OCI-LY7 (cell line): ENCODE data around the gene TPO. TPM values are rescaled to one million over a fixed set of nuclear protein-coding genes. Genes with fewer than 3 reads are reported as not detected.

ENCODE experiments used
- BruUV-seq: library from RNA; stranded (reverse); fragments of 400-500 nt; replicated peaks from 2 replicates; lab custom pipeline; 2021; lab: Mats Ljungman, UMichigan
- CTCF ChIA-PET: fragments of 300-600 bp; sonication (Branson Sonifier 250); formaldehyde crosslinking; loops from one replicate; lab custom pipeline; 2022; ENCODE audit warnings: antibody characterized with exemption; ENCODE audit not compliant: unreplicated experiment; lab: Charles Lee
- POLR2A ChIA-PET: fragments of 300-600 bp; sonication (Branson Sonifier 250); formaldehyde crosslinking; loops from one replicate; lab custom pipeline; 2022; ENCODE audit warnings: antibody characterized with exemption; lab: Charles Lee
- DNase-seq: peaks from one replicate; pipeline ENCODE4 v3.0.0-alpha.2; 2015; ENCODE audit warnings: low spot score
- H2AFZ ChIP-seq: fragments of 200-600 bp; sonication (generic), shearing (Covaris generic); 2 replicates; pipeline ENCODE4 v1.6.1; 2014; ENCODE audit warnings: mild to moderate bottlenecking, antibody characterized with exemption, low read length, moderate library complexity
- H3K27ac ChIP-seq: fragments of 200-600 bp; sonication (generic); 2 replicates; pipeline ENCODE4 v1.5.1; 2014; ENCODE audit warnings: mixed run types, low read depth, mild to moderate bottlenecking, moderate library complexity, low read length, inconsistent platforms; ENCODE audit not compliant: poor library complexity, severe bottlenecking
- H3K36me3 ChIP-seq: fragments of 200-600 bp; sonication (generic); 2 replicates; pipeline ENCODE4 v1.6.1; 2014; ENCODE audit warnings: mild to moderate bottlenecking, antibody characterized with exemption, low read length, moderate library complexity, mixed read lengths; ENCODE audit not compliant: insufficient read depth
- H3K4me1 ChIP-seq: fragments of 200-600 bp; sonication (generic); 2 replicates; pipeline ENCODE4 v1.5.1; 2014; ENCODE audit warnings: mild to moderate bottlenecking, low read length; ENCODE audit not compliant: insufficient read depth, poor library complexity, severe bottlenecking
- H3K4me2 ChIP-seq: fragments of 200-600 bp; sonication (generic); 2 replicates; pipeline ENCODE4 v1.6.1; 2014; ENCODE audit warnings: mild to moderate bottlenecking, low read length
- H3K4me3 ChIP-seq: fragments of 200-600 bp; sonication (generic); 2 replicates; pipeline ENCODE4 v1.5.1; 2014; ENCODE audit warnings: mild to moderate bottlenecking, low read depth, low read length; ENCODE audit not compliant: poor library complexity, severe bottlenecking
- H3K79me2 ChIP-seq: fragments of 200-600 bp; sonication (generic); 2 replicates; pipeline ENCODE4 v1.6.1; 2016; ENCODE audit warnings: low read depth, mild to moderate bottlenecking, low read length, moderate library complexity, mixed read lengths; ENCODE audit not compliant: insufficient read depth
- H3K9me2 ChIP-seq: fragments of 200-600 bp; sonication (generic); 2 replicates; pipeline ENCODE4 v1.6.1; 2016; ENCODE audit warnings: mild to moderate bottlenecking, low read length, mixed read lengths; ENCODE audit not compliant: insufficient read depth
- H3K9me3 ChIP-seq: fragments of 200-600 bp; sonication (generic); 2 replicates; pipeline ENCODE4 v1.6.1; 2014; ENCODE audit warnings: mild to moderate bottlenecking, mixed run types, low read length, mixed read lengths
- H4K20me1 ChIP-seq: fragments of 200-600 bp; sonication (generic); 2 replicates; pipeline ENCODE4 v1.6.1; 2014; ENCODE audit warnings: mild to moderate bottlenecking, antibody characterized with exemption, low read length, moderate library complexity, mixed read lengths; ENCODE audit not compliant: insufficient read depth
- CTCF ChIP-seq: fragments of 200-600 bp; sonication (generic); conservative IDR thresholded peaks from 2 replicates; pipeline ENCODE4 v1.5.1; 2014; ENCODE audit warnings: mild to moderate bottlenecking, antibody characterized with exemption, low read length, moderate library complexity, mixed read lengths
- EZH2phosphoT487 ChIP-seq: fragments of 200-600 bp; sonication (generic); IDR thresholded peaks from 2 replicates; pipeline ENCODE4 v1.6.1; 2018; ENCODE audit warnings: low read depth, borderline replicate concordance, mild to moderate bottlenecking, mixed run types, antibody characterized with exemption, low read length, moderate library complexity, mixed read lengths
- intact Hi-C: fragments of 100-400 bp; cut with micrococcal nuclease; formaldehyde crosslinking; loops from one replicate; pipeline ENCODE4 v1.10.0; 2022; ENCODE audit not compliant: unreplicated experiment
- total RNA-seq, 2 experiments: library from RNA; depleted of rRNA in 1 of 2; stranded (reverse); fragments of >200 nt in 1 of 2; shearing (Covaris generic) in 1 of 2; gene quantifications; 2 replicates each; pipeline ENCODE4 v1.2.3, GENCODE V29; 2014 to 2022

The TPO gene
- total RNA-seq, 2 experiments from 2014 or later, result not detected

GRCh38 chr2:1482253-1482675 lies 69.0 kb downstream of the TPO start:
- no TSS peak for BruUV-seq
- no peaks in the 10 kb centered on the region for H3K9me3 ChIP-seq
- H3K4me3 ChIP-seq, result no peak overlapping the region
- POLR2A ChIA-PET, result no interaction called here
- H4K20me1 ChIP-seq, result no peaks in the 10 kb centered on the region
- intact Hi-C loops, result no loop called here
- no peak overlapping the region for H3K4me2 ChIP-seq
- no peaks in the 10 kb centered on the region for H3K36me3 ChIP-seq
- H3K9me2 ChIP-seq, result no peaks in the 10 kb centered on the region
- no peak overlapping the region for H2AFZ ChIP-seq
- H3K4me1 ChIP-seq, result no peaks in the 10 kb centered on the region
- no peak overlapping the region for H3K27ac ChIP-seq
- H3K79me2 ChIP-seq, result no peaks in the 10 kb centered on the region
- CTCF ChIA-PET, result no interaction called here
- DNase-seq, result no peak
- TF ChIP-seq EZH2phosphoT487, result no peak
- TF ChIP-seq CTCF, result no peak

- no TSS peak for BruUV-seq
- H3K36me3 ChIP-seq, result no peaks in the 10 kb centered on the region
- intact Hi-C loops, result no loop called here
- H3K4me3 ChIP-seq, result no peak overlapping the region
- H4K20me1 ChIP-seq, result no peaks in the 10 kb centered on the region
- DNase-seq, result no peak
- H3K27ac ChIP-seq, result no peak overlapping the region
- no peak overlapping the region for H3K4me2 ChIP-seq
- TF ChIP-seq CTCF (no peak), EZH2phosphoT487 (no peak)
- H3K79me2 ChIP-seq, result no peaks in the 10 kb centered on the region
- no peaks in the 10 kb centered on the region for H3K9me2 ChIP-seq
- H3K9me3 ChIP-seq, result no peaks in the 10 kb centered on the region
- CTCF ChIA-PET, result no interaction called here
- no peak overlapping the region for H2AFZ ChIP-seq
- POLR2A ChIA-PET, result no interaction called here
- H3K4me1 ChIP-seq, result no peaks in the 10 kb centered on the region
These were observed 69.7 kb downstream of the TPO start for GRCh38 chr2:1482981-1483380.

GRCh38 chr2:1483551-1483950 lies 70.3 kb downstream of the TPO start:
- DNase-seq, result no peak
- Histone ChIP-seq H2AFZ (no peak overlapping the region), H3K36me3 (no peaks in the 10 kb centered on the region), H3K79me2 (no peaks in the 10 kb centered on the region), H4K20me1 (no peaks in the 10 kb centered on the region), H3K27ac (no peak overlapping the region), H3K4me3 (no peak overlapping the region), H3K4me1 (no peaks in the 10 kb centered on the region), H3K9me2 (no peaks in the 10 kb centered on the region), H3K9me3 (no peaks in the 10 kb centered on the region), H3K4me2 (no peak overlapping the region)
- no TSS peak for BruUV-seq
- ChIA-PET POLR2A (no interaction called here), CTCF (no interaction called here)
- TF ChIP-seq CTCF, result no peak
- no peak for TF ChIP-seq EZH2phosphoT487
- intact Hi-C loops, result no loop called here
